Measurements from ENCODE around the gene KMT5B. TPM values are rescaled to one million over a fixed set of nuclear protein-coding genes. Genes with fewer than 3 reads are reported as not detected.

KMT5B gene
- total and polyA plus RNA-seq, 2 of the 4 experiments (the other 2 are of a cell fraction), result 11.2 to 13.4 TPM

DNA sequence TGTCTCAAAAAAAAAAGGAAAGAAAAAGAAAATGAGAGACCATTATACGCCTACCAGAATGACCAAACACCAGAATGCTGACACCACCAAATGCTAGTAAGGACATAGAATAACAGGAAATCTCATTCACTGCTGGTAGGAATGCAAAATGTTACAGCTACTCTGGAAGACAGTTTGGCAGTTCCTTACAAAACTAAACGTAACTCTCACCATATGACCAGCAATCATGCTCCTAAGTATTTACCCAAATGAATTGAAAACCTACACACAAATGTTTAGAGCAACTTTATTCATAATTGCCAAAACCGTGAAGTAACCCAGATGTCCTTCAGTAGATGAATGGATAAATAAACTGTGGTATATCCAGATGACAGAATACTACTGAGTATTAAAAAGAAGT lies 99.1 kb downstream of the KMT5B start:
- peak; percentile 65 for DNase-seq
- peaks cover 7% of the 10 kb centered on the region for H3K4me1 ChIP-seq (ENCODE audit: control insufficient read depth, insufficient read depth, low read length)
- H3K56ac ChIP-seq (ENCODE audit: extremely low read depth, insufficient read depth, low read length), result no peak overlapping the region
- no CpG with 5 or more reads among the region's 3 CpGs for WGBS, 2 experiments (ENCODE audit: extremely low coverage in 2 of 2, insufficient read length in 1 of 2)
- no peaks in the 10 kb centered on the region for H3K27me3 ChIP-seq (ENCODE audit: control insufficient read depth, insufficient read depth, low read length)
- no peak overlapping the region for H3K23ac ChIP-seq (ENCODE audit: low read depth, low read length)
- H2BK120ac ChIP-seq (ENCODE audit: low read depth, low read length), result no peak overlapping the region
- no TSS peak for BruUV-seq (replicated peaks)
- H3K79me1 ChIP-seq (ENCODE audit: low read depth in 1 of 2, low read length in 2 of 2), result peaks cover 17 to 48% of the 10 kb centered on the region in 2 experiments
- H2AFZ ChIP-seq (replicated peaks; ENCODE audit: low read length, poor library complexity), result no peak overlapping the region
- H3K18ac ChIP-seq (ENCODE audit: low read depth, low read length), result no peak overlapping the region
- H2BK5ac ChIP-seq (ENCODE audit: low read depth, low read length, poor library complexity, severe bottlenecking), result no peak overlapping the region
- peak; percentile 79 for TF ChIP-seq MAFK (IDR thresholded peaks at IDR 0.05; ENCODE audit: low read depth, low read length)
- TF ChIP-seq SMC3 (IDR thresholded peaks at IDR 0.05; ENCODE audit: low read depth, low read length), result no peak
- no peak for TF ChIP-seq RAD21 (IDR thresholded peaks at IDR 0.05; ENCODE audit: low read length)
- TF ChIP-seq, protein P1, sequence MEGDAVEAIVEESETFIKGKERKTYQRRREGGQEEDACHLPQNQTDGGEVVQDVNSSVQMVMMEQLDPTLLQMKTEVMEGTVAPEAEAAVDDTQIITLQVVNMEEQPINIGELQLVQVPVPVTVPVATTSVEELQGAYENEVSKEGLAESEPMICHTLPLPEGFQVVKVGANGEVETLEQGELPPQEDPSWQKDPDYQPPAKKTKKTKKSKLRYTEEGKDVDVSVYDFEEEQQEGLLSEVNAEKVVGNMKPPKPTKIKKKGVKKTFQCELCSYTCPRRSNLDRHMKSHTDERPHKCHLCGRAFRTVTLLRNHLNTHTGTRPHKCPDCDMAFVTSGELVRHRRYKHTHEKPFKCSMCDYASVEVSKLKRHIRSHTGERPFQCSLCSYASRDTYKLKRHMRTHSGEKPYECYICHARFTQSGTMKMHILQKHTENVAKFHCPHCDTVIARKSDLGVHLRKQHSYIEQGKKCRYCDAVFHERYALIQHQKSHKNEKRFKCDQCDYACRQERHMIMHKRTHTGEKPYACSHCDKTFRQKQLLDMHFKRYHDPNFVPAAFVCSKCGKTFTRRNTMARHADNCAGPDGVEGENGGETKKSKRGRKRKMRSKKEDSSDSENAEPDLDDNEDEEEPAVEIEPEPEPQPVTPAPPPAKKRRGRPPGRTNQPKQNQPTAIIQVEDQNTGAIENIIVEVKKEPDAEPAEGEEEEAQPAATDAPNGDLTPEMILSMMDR (conservative IDR thresholded peaks at IDR 0.05; ENCODE audit: low read depth, low read length), result peak; percentile 34
- CTCF ChIA-PET, result no interaction called here
- no peak overlapping the region for H2BK15ac ChIP-seq (ENCODE audit: low read depth, low read length)
- peak; percentile 63 for ATAC-seq (ENCODE audit: low read depth)
- H2AK9ac ChIP-seq (replicated peaks; ENCODE audit: low read depth, low read length, poor library complexity), result no peak overlapping the region
- no peak overlapping the region for H3K4me2 ChIP-seq (ENCODE audit: low read depth, low read length)
- no peaks in the 10 kb centered on the region for H3K36me3 ChIP-seq (ENCODE audit: control insufficient read depth, insufficient read depth, low read length)
- intact Hi-C loops (cut with micrococcal nuclease), result no loop called here
- in situ Hi-C loops (cut with MboI; ENCODE audit: low sequenced_read_pairs), result no loop called here
- H4K8ac ChIP-seq (ENCODE audit: low read depth in 2 of 2, low read length in 2 of 2), result no peak overlapping the region
- H3K27ac ChIP-seq (ENCODE audit: insufficient read depth, low read length), result no peak overlapping the region
- dilution Hi-C loops (cut with HindIII; ENCODE audit: low sequenced_read_pairs, unreplicated experiment), result no loop called here
- H3K9me1 ChIP-seq (ENCODE audit: insufficient read depth, low read length), result no peaks in the 10 kb centered on the region; the same call in 1 of the 2 replicates
- no peak overlapping the region for H3K9ac ChIP-seq (ENCODE audit: low read depth, low read length)
- no peak overlapping the region for H2BK20ac ChIP-seq (ENCODE audit: low read depth, low read length)
- H4K5ac ChIP-seq (ENCODE audit: low read depth, low read length), result no peak overlapping the region
- H3K9me3 ChIP-seq (ENCODE audit: control insufficient read depth, insufficient read depth, low read length), result no peaks in the 10 kb centered on the region
- no peak overlapping the region for H3K4ac ChIP-seq (ENCODE audit: low read depth, low read length)
- H2AK5ac ChIP-seq (ENCODE audit: low read depth, low read length), result no peak overlapping the region
- POLR2A ChIA-PET (ENCODE audit: unreplicated experiment), result no interaction called here
- H3K14ac ChIP-seq (replicated peaks; ENCODE audit: low read depth, low read length), result no peak overlapping the region
- H4K20me1 ChIP-seq (ENCODE audit: insufficient read depth, low read length), result peaks cover 22% of the 10 kb centered on the region; the same call in 1 of the 2 replicates
- no peak overlapping the region for H3K4me3 ChIP-seq (ENCODE audit: insufficient read depth, low read depth, low read length)
- no peak overlapping the region for H4K91ac ChIP-seq (ENCODE audit: insufficient read depth, low read depth, low read length)

Data from IMR-90 (cell line).